H9 (cell line): ENCODE results near the gene WDR27. TPM values are rescaled to one million over a fixed set of nuclear protein-coding genes. Genes with fewer than 3 reads are reported as not detected.

Source experiments
- DNase-seq: peaks from one replicate; pipeline ENCODE4 v3.0.0-alpha.2; 2017
- H2AFZ ChIP-seq: one replicate; pipeline ENCODE4 v1.6.1; 2013; ENCODE audit warnings: mild to moderate bottlenecking, low read length, control low read depth, moderate library complexity
- H2AK5ac ChIP-seq: 2 replicates; pipeline ENCODE4 v1.6.1; 2013; ENCODE audit warnings: low read length, control low read depth, mixed read lengths; ENCODE audit not compliant: insufficient read length
- H2BK120ac ChIP-seq: one replicate; pipeline ENCODE4 v1.6.1; 2013; ENCODE audit warnings: low read depth, mild to moderate bottlenecking, low read length, control low read depth, inconsistent platforms; ENCODE audit not compliant: poor library complexity, severe bottlenecking
- H2BK12ac ChIP-seq: 2 replicates; pipeline ENCODE4 v1.6.1; 2013; ENCODE audit warnings: low read length, control low read depth, mixed read lengths, low read depth; ENCODE audit not compliant: insufficient read length
- H2BK15ac ChIP-seq: 2 replicates; pipeline ENCODE4 v1.6.1; 2013; ENCODE audit warnings: low read depth, low read length, control low read depth
- H2BK20ac ChIP-seq: one replicate; pipeline ENCODE4 v1.6.1; 2013; ENCODE audit warnings: low read depth, mild to moderate bottlenecking, low read length, control low read depth, inconsistent platforms; ENCODE audit not compliant: poor library complexity, severe bottlenecking
- H2BK5ac ChIP-seq: 2 replicates; pipeline ENCODE4 v1.6.1; 2013; ENCODE audit warnings: low read length, control low read depth, mixed read lengths; ENCODE audit not compliant: insufficient read length
- H3K14ac ChIP-seq: 2 replicates; pipeline ENCODE4 v1.6.1; 2013; ENCODE audit warnings: low read length, control low read depth; ENCODE audit not compliant: insufficient read depth
- H3K18ac ChIP-seq: 2 replicates; pipeline ENCODE4 v1.6.1; 2013; ENCODE audit warnings: low read depth, mild to moderate bottlenecking, mixed read lengths, low read length, control low read depth; ENCODE audit not compliant: insufficient read length
- H3K23ac ChIP-seq: 2 replicates; pipeline ENCODE4 v1.6.1; 2013; ENCODE audit warnings: low read length, control low read depth, mixed read lengths, low read depth; ENCODE audit not compliant: insufficient read length
- H3K23me2 ChIP-seq: 2 replicates; pipeline ENCODE4 v1.6.1; 2013; ENCODE audit warnings: low read depth, mild to moderate bottlenecking, mixed read lengths, low read length, control low read depth; ENCODE audit not compliant: insufficient read length, poor library complexity, severe bottlenecking
- H3K27ac ChIP-seq: 2 replicates; pipeline ENCODE4 v1.5.1; 2013; ENCODE audit warnings: low read length, control low read depth, mixed read lengths, low read depth; ENCODE audit not compliant: insufficient read length
- H3K27me3 ChIP-seq: 2 replicates; pipeline ENCODE4 v1.6.1; 2013; ENCODE audit warnings: low read length, control low read depth, inconsistent platforms; ENCODE audit not compliant: insufficient read depth
- H3K4ac ChIP-seq: 2 replicates; pipeline ENCODE4 v1.6.1; 2013; ENCODE audit warnings: low read depth, mild to moderate bottlenecking, control low read depth, inconsistent platforms, low read length, moderate library complexity
- H3K4me1 ChIP-seq: 2 replicates; pipeline ENCODE4 v1.6.1; 2013; ENCODE audit warnings: low read length, control low read depth, inconsistent platforms; ENCODE audit not compliant: insufficient read depth
- H3K4me2 ChIP-seq: 2 replicates; pipeline ENCODE4 v1.6.1; 2013; ENCODE audit warnings: low read length, control low read depth, mixed read lengths; ENCODE audit not compliant: insufficient read length, insufficient read depth
- H3K56ac ChIP-seq: 2 replicates; pipeline ENCODE4 v1.6.1; 2013; ENCODE audit warnings: low read depth, mild to moderate bottlenecking, mixed read lengths, low read length, control low read depth; ENCODE audit not compliant: insufficient read length
- H3K79me1 ChIP-seq: 2 replicates; pipeline ENCODE4 v1.6.1; 2013; ENCODE audit warnings: low read depth, mild to moderate bottlenecking, moderate library complexity, low read length, control low read depth, inconsistent platforms; ENCODE audit not compliant: insufficient read depth, poor library complexity, severe bottlenecking
- H3K79me2 ChIP-seq: 2 replicates; pipeline ENCODE4 v1.6.1; 2013; ENCODE audit warnings: low read length, control low read depth, inconsistent platforms; ENCODE audit not compliant: insufficient read depth
- H3K9ac ChIP-seq: 2 replicates; pipeline ENCODE4 v1.6.1; 2013; ENCODE audit warnings: low read length, control low read depth, mixed read lengths; ENCODE audit not compliant: insufficient read length; ENCODE audit errors: extremely low read depth
- H3K9me3 ChIP-seq: one replicate; pipeline ENCODE4 v1.6.1; 2013; ENCODE audit warnings: low read depth, low read length, inconsistent platforms; ENCODE audit not compliant: control insufficient read depth
- H3T11ph ChIP-seq: one replicate; pipeline ENCODE4 v1.6.1; 2013; ENCODE audit warnings: mild to moderate bottlenecking, low read length, control low read depth, inconsistent platforms
- H4K20me1 ChIP-seq: one replicate; pipeline ENCODE4 v1.6.1; 2013; ENCODE audit not compliant: control insufficient read depth, insufficient read length, insufficient read depth
- H4K5ac ChIP-seq: 2 replicates; pipeline ENCODE4 v1.6.1; 2013; ENCODE audit warnings: low read depth, mild to moderate bottlenecking, mixed read lengths, low read length, control low read depth; ENCODE audit not compliant: insufficient read length
- H4K8ac ChIP-seq: replicated peaks from 2 replicates; pipeline ENCODE4 v1.6.1; 2013; ENCODE audit warnings: low read length, control low read depth, mixed read lengths, low read depth; ENCODE audit not compliant: insufficient read length
- H4K91ac ChIP-seq: 2 replicates; pipeline ENCODE4 v1.6.1; 2013; ENCODE audit warnings: low read depth, mild to moderate bottlenecking, moderate library complexity, mixed read lengths, low read length, control low read depth; ENCODE audit not compliant: insufficient read length
- H3K27ac Mint-ChIP-seq, 3 experiments: 2 replicates in 2 of 3; 3 replicates in 1 of 3; pipeline ENCODE4 v1.8.0; 2020 to 2021; ENCODE audit warnings: mixed read lengths in 3 of 3, mild to moderate bottlenecking in 1 of 3, moderate library complexity in 1 of 3
- H3K27me3 Mint-ChIP-seq: 2 replicates; pipeline ENCODE4 v1.8.0; 2021; ENCODE audit warnings: low read depth, mild to moderate bottlenecking, moderate library complexity, mixed read lengths
- H3K36me3 Mint-ChIP-seq, 3 experiments: 2 replicates in 2 of 3; 3 replicates in 1 of 3; pipeline ENCODE4 v1.8.0; 2020 to 2021; ENCODE audit warnings: low read depth in 3 of 3, mixed read lengths in 3 of 3; ENCODE audit not compliant: insufficient read depth in 1 of 3
- H3K4me1 Mint-ChIP-seq, 2 experiments: 2 replicates each; pipeline ENCODE4 v1.8.0; 2020; ENCODE audit warnings: mixed read lengths in 2 of 2
- H3K4me3 Mint-ChIP-seq, 2 experiments: 2 replicates in 1 of 2; 3 replicates in 1 of 2; pipeline ENCODE4 v1.8.0; 2020 to 2021; ENCODE audit warnings: mild to moderate bottlenecking in 2 of 2, mixed read lengths in 2 of 2, moderate library complexity in 1 of 2
- H3K9me3 Mint-ChIP-seq, 2 experiments: 2 replicates in 1 of 2; 3 replicates in 1 of 2; pipeline ENCODE4 v1.8.0; 2020; ENCODE audit warnings: mild to moderate bottlenecking in 2 of 2, mixed read lengths in 2 of 2, moderate library complexity in 1 of 2
- CTCF ChIP-seq: fragments of 200-600 bp; sonication (generic); conservative IDR thresholded peaks from 3 replicates; pipeline ENCODE4 v1.8.0; 2021; ENCODE audit warnings: antibody characterized with exemption, mild to moderate bottlenecking
- WGBS: extraction: QIAGEN DNeasy Blood & Tissue Kit; methylation state at CpG from one replicate; pipeline ENCODE4 v1.1.7; 2013; ENCODE audit warnings: missing lambda C conversion rate, low lambda C conversion rate, mixed read lengths; ENCODE audit not compliant: insufficient read length; ENCODE audit errors: extremely low coverage; 5-methylcytosine and 5-hydroxymethylcytosine counted together
- total RNA-seq: library from RNA; stranded (reverse); gene quantifications from 2 replicates; pipeline ENCODE4 v1.2.1, GENCODE V29; 2021

WDR27 gene
- total RNA-seq, 1 experiment from 2014 or later, result 48.7 TPM

- Histone ChIP-seq H4K8ac (no peak within 1 kb of the TSS), H3T11ph (no peak within 1 kb of the TSS), H4K91ac (peak within 1 kb of the TSS; percentile 54), H2AFZ (no peak within 1 kb of the TSS), H2BK120ac (no peak within 1 kb of the TSS), H3K9me3 (no peaks in the 10 kb centered on the region), H2BK12ac (peak within 1 kb of the TSS; percentile 15), H4K20me1 (no peaks in the 10 kb centered on the region), H3K9ac (peak within 1 kb of the TSS; percentile 87), H3K4me2 (peak within 1 kb of the TSS; percentile 98), H3K79me2 (peaks cover 4% of the 10 kb centered on the region; the same call in 1 of the 2 replicates), H3K4me1 (no peaks in the 10 kb centered on the region; the same call in 1 of the 2 replicates), H2BK15ac (no peak within 1 kb of the TSS; the same call in 1 of the 2 replicates), H3K27me3 (no peaks in the 10 kb centered on the region), H2BK5ac (no peak within 1 kb of the TSS), H3K4ac (peak within 1 kb of the TSS; percentile 78; the same call in 1 of the 2 replicates), H2AK5ac (no peak within 1 kb of the TSS), H2BK20ac (no peak within 1 kb of the TSS), H3K79me1 (no peaks in the 10 kb centered on the region), H3K18ac (peak within 1 kb of the TSS; percentile 98), H3K14ac (peak within 1 kb of the TSS; percentile 100), H3K23ac (no peak within 1 kb of the TSS), H3K56ac (no peak within 1 kb of the TSS), H3K27ac (no peak within 1 kb of the TSS), H4K5ac (peak within 1 kb of the TSS; percentile 54), H3K23me2 (peaks cover 18% of the 10 kb centered on the region)
- peak within 1 kb of the TSS; percentile 42 to 95 (median 79); a peak in 6 of 7 replicates for H3K27ac Mint-ChIP-seq
- H3K27me3 Mint-ChIP-seq, result peaks cover 4% of the 10 kb centered on the region
- no peaks in the 10 kb centered on the region; a peak in 2 of 5 replicates for H3K9me3 Mint-ChIP-seq
- peaks cover 24 to 27% of the 10 kb centered on the region in 2 experiments for H3K4me1 Mint-ChIP-seq
- H3K4me3 Mint-ChIP-seq, result peak within 1 kb of the TSS; percentile 82 to 91
- H3K36me3 Mint-ChIP-seq, result peaks cover 0 to 14% (median 4%) of the 10 kb centered on the region in 3 experiments; a peak in 4 of 7 replicates
- TF ChIP-seq CTCF, result no peak
- DNase-seq, result peak; percentile 80
- WGBS, result no CpG with 5 or more reads among the region's 89 CpGs
Measured at GRCh38 chr6:169724494-169725124, 22.8 kb upstream of the WDR27 start, which contains the start of gene PHF10. TSS of gene PHF10 (minus strand) at chr6:169724500. CDS start at chr6:169723931, 569 bp downstream.
